Measurements from ENCODE around the gene ZFP36L1.

Gene ZFP36L1

GRCh38 chr14:68738559-68738958 is 54.3 kb downstream of the ZFP36L1 start:
- DNase-seq (ENCODE audit: low read depth, low spot score), result no peak

All from brain pericyte (primary cell).